ENCODE data around the gene DYNLRB1. TPM values are rescaled to one million over a fixed set of nuclear protein-coding genes. Genes with fewer than 3 reads are reported as not detected.

DYNLRB1 gene
- total and polyA plus RNA-seq, 2 of the 13 experiments (the other 11 are each of a cell fraction or from before 2014, with no cell fraction given), result 140 to 244 TPM

GRCh38 chr20:34516247-34517113, at the start of gene DYNLRB1 (continued):
- TF ChIP-seq ZBTB8A (CRISPR knock-in tag; IDR thresholded peaks at IDR 0.05; ENCODE audit: borderline replicate concordance, low read depth) (no peak), THAP11 (CRISPR knock-in tag; IDR thresholded peaks at IDR 0.05) (peak; percentile 88), ZBTB4 (CRISPR knock-in tag; IDR thresholded peaks at IDR 0.05; ENCODE audit: borderline replicate concordance) (no peak), ZNF264 (CRISPR knock-in tag; IDR thresholded peaks at IDR 0.05) (peak; percentile 75), LCORL (IDR thresholded peaks at IDR 0.05) (no peak), LCORL (CRISPR knock-in tag; IDR thresholded peaks at IDR 0.05) (peak; percentile 82), NFYC (CRISPR knock-in tag; IDR thresholded peaks at IDR 0.05) (peak; percentile 97), DRAP1 (CRISPR knock-in tag; IDR thresholded peaks at IDR 0.05) (peak; percentile 89), ZBTB7A (CRISPR knock-in tag; IDR thresholded peaks at IDR 0.05) (no peak), ETS1 (CRISPR knock-in tag; IDR thresholded peaks at IDR 0.05) (no peak), ZBTB43 (CRISPR knock-in tag; conservative IDR thresholded peaks at IDR 0.05) (peak; percentile 50; the same call in 1 of the 2 replicates), FOXJ3 (CRISPR knock-in tag; IDR thresholded peaks at IDR 0.05; ENCODE audit: borderline replicate concordance) (0 out of 2 replicates have a peak, but pooled peaks have one; percentile 59), ARNT2 (CRISPR knock-in tag; IDR thresholded peaks at IDR 0.05; ENCODE audit: low read depth) (peak; percentile 92; the same call in 1 of the 2 replicates), ARID2 (CRISPR knock-in tag; IDR thresholded peaks at IDR 0.05; ENCODE audit: borderline replicate concordance) (no peak), SNAPC4 (CRISPR knock-in tag; IDR thresholded peaks at IDR 0.05) (peak; percentile 95), KLF13 (CRISPR knock-in tag; IDR thresholded peaks at IDR 0.05) (no peak; the same call in 1 of the 2 replicates), KDM3A (CRISPR knock-in tag; IDR thresholded peaks at IDR 0.05; ENCODE audit: low read depth) (peak; percentile 88; the same call in 1 of the 2 replicates)

Data from HepG2 (cell line).